Measurements from ENCODE around the gene FAM50B.

Gene FAM50B

DNA sequence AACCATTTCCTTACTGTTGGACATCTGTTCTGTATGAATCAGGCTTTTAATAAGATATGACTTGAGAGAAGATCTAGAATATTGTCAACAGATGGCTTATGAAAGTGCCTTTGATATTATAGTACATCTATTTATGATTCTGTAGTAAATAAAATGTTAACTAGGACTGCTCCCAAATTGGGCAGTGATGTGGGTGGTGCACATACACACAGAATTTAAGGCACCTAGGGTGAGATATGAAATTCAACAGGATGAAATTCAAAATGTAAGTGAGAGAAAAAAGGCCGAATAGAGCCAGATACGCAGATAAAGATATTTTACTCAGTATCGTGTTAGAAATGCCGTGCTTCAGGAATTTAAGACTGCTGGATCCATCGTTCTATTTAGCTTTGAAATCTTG is 26.3 kb downstream of the FAM50B start:
- no peak for DNase-seq

- no peak for DNase-seq
These were observed 26.9 kb downstream of the FAM50B start for GRCh38 chr6:3876101-3876500.

DNA sequence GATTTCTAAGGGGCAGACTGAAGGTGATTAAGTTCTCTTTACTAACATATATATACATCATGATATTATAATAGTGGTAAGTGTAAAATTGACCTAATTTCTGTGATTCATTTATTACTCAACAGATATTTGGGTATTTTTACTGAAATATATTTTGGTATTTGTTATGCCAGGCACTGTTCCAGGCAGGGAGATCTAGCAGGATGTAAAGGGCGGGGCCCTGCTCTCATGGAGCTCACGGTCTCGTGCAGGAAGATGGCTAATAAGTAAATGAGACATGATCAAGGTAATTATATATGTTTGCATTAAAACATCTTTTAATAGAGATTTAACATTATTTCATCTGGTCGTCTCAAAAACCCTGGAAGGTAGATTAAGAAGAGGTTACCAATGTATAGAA is 27.7 kb downstream of the FAM50B start:
- no peak for DNase-seq

- no peak for DNase-seq
These were observed 29.0 kb downstream of the FAM50B start for GRCh38 chr6:3878048-3878666.

- no peak for DNase-seq
These were observed 30.2 kb downstream of the FAM50B start for GRCh38 chr6:3879194-3879952.

DNA sequence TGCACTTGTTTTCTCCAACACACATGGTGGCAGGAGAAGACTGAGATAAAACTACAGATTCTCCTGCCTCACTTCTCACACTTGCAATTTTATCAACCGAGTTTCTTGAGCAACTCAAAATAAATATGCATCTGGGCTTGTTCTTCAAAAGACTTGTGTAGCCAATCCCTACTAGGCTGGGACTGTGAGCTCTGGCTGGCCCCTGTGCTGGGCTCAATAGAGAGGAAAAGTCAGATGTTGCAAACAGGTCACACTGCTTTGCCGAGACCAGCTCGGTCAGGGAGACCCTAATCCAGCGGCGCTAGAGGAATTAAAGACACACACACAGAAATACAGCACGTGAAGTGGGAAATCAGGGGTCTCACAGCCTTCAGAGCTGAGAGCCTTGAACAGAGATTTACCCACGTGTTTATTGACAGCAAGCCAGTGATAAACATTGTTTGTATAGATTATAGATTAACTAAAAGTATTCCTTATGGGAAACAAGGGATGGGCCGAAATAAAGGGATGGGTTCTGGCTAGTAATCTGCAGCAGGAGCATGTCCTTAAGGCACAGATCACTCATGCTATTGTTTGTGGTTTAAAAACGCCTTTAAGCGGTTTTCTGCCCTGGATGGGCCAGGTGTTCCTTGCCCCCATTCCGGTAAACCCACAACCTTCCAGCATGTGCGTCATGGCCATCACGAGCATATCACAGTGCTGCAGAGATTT is 32.7 kb downstream of the FAM50B start:
- no peak for DNase-seq

- DNase-seq = no peak
These were observed 33.3 kb downstream of the FAM50B start for GRCh38 chr6:3882431-3882830.

GRCh38 chr6:3882866-3883265 is 33.7 kb downstream of the FAM50B start:
- DNase-seq = no peak

GRCh38 chr6:3884007-3884745 is 35.0 kb downstream of the FAM50B start:
- DNase-seq = no peak

- DNase-seq = no peak
These were observed 36.3 kb downstream of the FAM50B start for GRCh38 chr6:3885262-3886036.

GRCh38 chr6:3887150-3887700 is 38.1 kb downstream of the FAM50B start:
- DNase-seq = no peak

DNA sequence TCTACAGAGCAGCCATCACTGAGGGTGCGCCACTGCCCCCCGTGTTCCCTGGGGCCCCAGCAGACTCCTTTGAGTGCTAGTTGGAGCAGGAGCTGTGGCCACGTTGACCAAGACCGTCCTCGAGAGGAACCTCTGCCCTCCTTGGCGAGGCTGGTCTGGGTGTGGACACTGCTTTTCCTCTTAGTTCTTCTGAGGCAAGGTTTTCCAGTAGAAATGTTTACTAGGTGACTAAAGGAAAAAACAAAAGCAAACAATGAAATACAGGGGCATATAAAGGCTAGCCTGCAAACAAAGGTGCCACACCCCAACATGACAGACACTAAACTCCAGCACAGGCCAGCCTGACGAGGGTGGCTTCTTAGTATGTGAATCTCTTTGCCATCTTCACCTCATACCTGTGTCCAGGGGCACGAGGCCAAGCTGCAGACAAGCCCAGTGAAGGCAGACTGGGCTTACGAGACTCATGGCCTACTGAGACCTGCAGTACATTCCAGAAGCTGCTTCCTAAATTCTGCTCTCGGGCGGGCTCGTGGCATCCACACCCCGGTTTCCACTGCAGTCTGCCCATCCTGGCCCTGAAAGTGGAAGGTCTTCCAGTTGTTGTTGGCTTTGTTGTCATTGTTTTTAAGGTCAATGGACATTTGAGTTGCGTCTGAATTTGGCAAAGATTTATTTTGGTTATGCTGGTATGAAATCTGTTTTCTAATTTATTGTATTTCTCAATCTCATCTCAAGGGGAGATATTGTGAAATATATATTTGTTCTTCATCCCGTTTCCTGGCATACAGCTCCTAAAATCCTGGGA is 39.2 kb downstream of the FAM50B start:
- DNase-seq = no peak

- DNase-seq = no peak
These were observed 40.9 kb downstream of the FAM50B start for GRCh38 chr6:3890047-3890446.

- DNase-seq = no peak
These were observed 42.7 kb downstream of the FAM50B start for GRCh38 chr6:3891883-3892282.

DNA sequence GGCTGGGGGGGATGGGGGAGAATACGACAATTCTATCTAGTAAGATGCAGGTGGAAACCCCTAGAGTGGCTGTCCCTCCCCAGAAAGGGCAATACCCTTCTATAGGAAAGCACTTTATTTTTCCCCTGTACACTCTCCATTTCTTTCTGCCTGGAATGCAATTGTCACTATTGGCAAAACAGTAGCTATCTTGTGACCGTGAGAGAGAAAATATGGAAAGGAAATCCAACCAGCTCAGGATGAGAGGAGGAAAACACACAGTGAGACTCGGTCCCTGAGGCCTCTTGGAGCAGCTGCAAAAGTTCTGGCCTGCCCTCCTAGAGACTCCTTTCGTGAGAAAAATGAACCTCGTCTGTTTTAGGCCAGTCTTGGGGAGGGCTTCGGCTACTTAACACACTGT is 43.4 kb downstream of the FAM50B start:
- DNase-seq = no peak

DNA sequence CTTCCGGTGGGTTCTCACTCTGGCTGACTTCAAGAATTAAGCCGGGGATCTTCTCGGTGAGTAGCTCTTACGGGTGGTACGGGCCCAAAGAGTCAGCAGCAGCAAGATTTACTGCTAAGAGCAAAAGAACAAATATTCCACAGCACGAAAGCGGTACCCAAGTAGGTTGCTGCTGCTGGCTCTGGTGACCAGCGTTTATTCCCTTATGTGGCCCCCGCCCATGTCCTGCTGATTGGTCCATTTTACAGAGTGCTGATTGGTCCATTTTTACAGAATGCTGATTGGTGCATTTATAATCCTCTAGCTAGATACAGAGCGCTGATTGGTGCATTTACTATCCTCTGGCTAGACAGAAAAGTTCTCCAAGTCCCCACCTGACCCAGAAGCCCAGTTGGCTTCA is 44.3 kb downstream of the FAM50B start:
- DNase-seq = no peak

DNA sequence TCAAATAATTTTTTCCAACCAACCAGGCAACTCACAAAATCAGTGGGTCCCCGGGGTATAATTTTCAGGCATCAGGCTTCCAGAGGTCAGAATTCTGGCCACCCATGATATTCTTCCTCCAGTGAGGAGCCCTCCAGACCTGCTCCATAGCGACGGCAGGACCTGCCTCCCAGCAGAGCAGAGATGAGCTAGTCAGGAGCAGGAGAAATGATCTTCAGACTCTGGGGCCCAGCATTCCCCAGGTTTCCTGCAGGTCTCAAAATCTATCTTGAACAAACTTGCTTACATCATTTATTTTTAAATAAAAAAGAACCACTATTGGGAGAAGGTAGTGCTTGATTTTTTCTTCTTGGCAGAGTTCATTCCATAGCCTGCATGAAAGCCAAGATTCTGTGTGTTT is 44.7 kb downstream of the FAM50B start:
- DNase-seq = no peak

- no peak for DNase-seq
These were observed 45.6 kb downstream of the FAM50B start for GRCh38 chr6:3894590-3895311.

DNA sequence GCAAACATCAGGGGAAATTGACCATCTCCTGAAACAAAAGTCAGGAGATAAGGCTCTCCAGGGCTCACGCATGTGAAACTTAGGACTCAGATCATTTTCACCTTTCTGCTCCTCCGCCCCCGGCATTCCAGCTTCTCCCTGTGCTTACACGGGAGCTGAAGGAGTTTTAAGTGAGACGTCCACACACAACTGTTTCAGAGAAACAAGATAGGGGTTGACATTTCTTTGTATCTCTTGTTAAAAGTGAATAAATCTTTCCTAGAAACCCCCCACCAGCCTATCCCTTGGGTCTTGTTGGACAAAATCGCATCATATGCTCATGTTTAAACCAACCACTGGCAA is 46.1 kb downstream of the FAM50B start:
- no peak for DNase-seq

GRCh38 chr6:3895805-3896204 is 46.6 kb downstream of the FAM50B start:
- no peak for DNase-seq
